Kidney epithelial cell (primary cell): ENCODE data around the gene XXYLT1. TPM values are rescaled to one million over a fixed set of nuclear protein-coding genes. Genes with fewer than 3 reads are reported as not detected.

Experiments
- DNase-seq: peaks from one replicate; pipeline ENCODE4 v3.0.0-alpha.2; 2010; ENCODE audit warnings: low read depth
- H3K27me3 ChIP-seq: 2 replicates; pipeline ENCODE4 v1.6.0; 2011; ENCODE audit warnings: low read length; ENCODE audit not compliant: control insufficient read depth, insufficient read depth
- H3K36me3 ChIP-seq: 2 replicates; pipeline ENCODE4 v1.5.1; 2011; ENCODE audit warnings: low read length; ENCODE audit not compliant: control insufficient read depth, insufficient read depth
- H3K4me3 ChIP-seq: 2 replicates; pipeline ENCODE4 v1.5.1; 2011; ENCODE audit warnings: low read depth, mild to moderate bottlenecking, control low read depth, low read length
- CTCF ChIP-seq: IDR thresholded peaks from 2 replicates; pipeline ENCODE4 v1.5.1; 2011; ENCODE audit warnings: mild to moderate bottlenecking, moderate library complexity, low read length, control low read depth, inconsistent platforms; ENCODE audit not compliant: insufficient read depth, poor library complexity, severe bottlenecking
- total RNA-seq: library from RNA; depleted of rRNA; stranded (reverse); fragments of >200 nt; gene quantifications from 2 replicates; pipeline ENCODE4 v1.2.3, GENCODE V29; 2015

XXYLT1 gene
- total RNA-seq, 1 donor from 2014 or later, result 18.7 TPM

- DNase-seq, result no peak
- no peak for TF ChIP-seq CTCF
- Histone ChIP-seq H3K27me3 (peaks cover 2% of the 10 kb centered on the region), H3K4me3 (no peak overlapping the region), H3K36me3 (no peaks in the 10 kb centered on the region)
These were observed 194.8 kb downstream of the XXYLT1 start for GRCh38 chr3:195075941-195076875.

- H3K27me3 ChIP-seq, result peaks cover 2% of the 10 kb centered on the region
- H3K36me3 ChIP-seq, result no peaks in the 10 kb centered on the region
- no peak for TF ChIP-seq CTCF
- no peak for DNase-seq
- no peak overlapping the region for H3K4me3 ChIP-seq
These were observed 195.6 kb downstream of the XXYLT1 start for GRCh38 chr3:195075199-195075940.

- no peak for TF ChIP-seq CTCF
- Histone ChIP-seq H3K27me3 (peaks cover 2% of the 10 kb centered on the region), H3K4me3 (no peak overlapping the region), H3K36me3 (no peaks in the 10 kb centered on the region)
- DNase-seq, result no peak
These were observed 196.8 kb downstream of the XXYLT1 start for GRCh38 chr3:195073866-195074860.

- no peaks in the 10 kb centered on the region for H3K27me3 ChIP-seq
- DNase-seq, result no peak
- no peak for TF ChIP-seq CTCF
- H3K4me3 ChIP-seq, result no peak overlapping the region
- H3K36me3 ChIP-seq, result no peaks in the 10 kb centered on the region
These were observed 197.9 kb downstream of the XXYLT1 start for GRCh38 chr3:195072916-195073564.
